OCI-LY1 (cell line): ENCODE results near the gene MYOF.

ENCODE experiments used
- CTCF ChIP-seq: fragments of 200-600 bp; sonication (generic), shearing (Covaris generic); IDR thresholded peaks from 2 replicates; pipeline ENCODE4 v1.5.1; 2017; ENCODE audit warnings: mild to moderate bottlenecking, antibody characterized with exemption, low read length, moderate library complexity, mixed read lengths
- EZH2 ChIP-seq: fragments of 200-600 bp; sonication (generic), shearing (Covaris generic); IDR thresholded peaks from 2 replicates; pipeline ENCODE4 v1.8.0; 2017; ENCODE audit warnings: borderline replicate concordance, mixed run types, mild to moderate bottlenecking, antibody characterized with exemption, low read length, moderate library complexity, mixed read lengths

- TF ChIP-seq CTCF (no peak; the same call in 1 of the 2 replicates), EZH2 (no peak)
Measured at GRCh38 chr10:93415693-93416092, 66.4 kb downstream of the MYOF start.
